Measurements from ENCODE around the gene LMX1B. TPM values are rescaled to one million over a fixed set of nuclear protein-coding genes. Genes with fewer than 3 reads are reported as not detected.

LMX1B gene
- total and polyA plus RNA-seq, 7 donors, result 0.01 to 0.26 (median 0.08) TPM; not detected in 1

- intact Hi-C loops (cut with DNase I), result no loop called here
- ATAC-seq (peak in 2 of 4 donors; percentile 26 to 43), DNase-seq (no peak)
- peak overlapping the region; percentile 45 for H3K4me3 ChIP-seq
- H3K9me3 ChIP-seq, result no peaks in the 10 kb centered on the region
- no peak for TF ChIP-seq CTCF (IDR thresholded peaks at IDR 0.05)
- peaks cover 7% of the 10 kb centered on the region for H3K4me1 ChIP-seq
- H3K36me3 ChIP-seq (ENCODE audit: insufficient read depth in 1 of 2, low read depth in 1 of 2), result no peaks in the 10 kb centered on the region
- WGBS, 3 donors, result 17 to 24% (median 22%) methylated on average over 56 of the region's 56 CpGs
- peaks cover 0 to 82% (median 47%) of the 10 kb centered on the region in 3 donors for H3K27me3 ChIP-seq (ENCODE audit: insufficient read depth in 3 of 3, low read length in 2 of 3)
- H3K27ac ChIP-seq, result no peak overlapping the region
Observed at GRCh38 chr9:126626127-126626925, 12.6 kb downstream of the LMX1B start.

- intact Hi-C loops (cut with DNase I), result no loop called here
- no peak for ATAC-seq
- H3K4me1 ChIP-seq, result peaks cover 7% of the 10 kb centered on the region
- DNase-seq, result no peak
- no peak overlapping the region for H3K27ac ChIP-seq
- H3K9me3 ChIP-seq, result no peaks in the 10 kb centered on the region
- no peaks in the 10 kb centered on the region for H3K36me3 ChIP-seq (ENCODE audit: insufficient read depth in 1 of 2, low read depth in 1 of 2)
- 64 to 70% (median 68%) methylated on average over 14 of the region's 14 CpGs for WGBS, 3 donors
- TF ChIP-seq CTCF (IDR thresholded peaks at IDR 0.05), result no peak
- H3K27me3 ChIP-seq (ENCODE audit: insufficient read depth in 3 of 3, low read length in 2 of 3), result peaks cover 0 to 85% (median 46%) of the 10 kb centered on the region in 3 donors
- H3K4me3 ChIP-seq, result no peak overlapping the region
Observed at GRCh38 chr9:126626926-126627233, 13.2 kb downstream of the LMX1B start.

- peaks cover 7% of the 10 kb centered on the region for H3K4me1 ChIP-seq
- 93 to 96% (median 95%) methylated on average over 7 of the region's 7 CpGs for WGBS, 3 donors
- H3K27ac ChIP-seq, result no peak overlapping the region
- intact Hi-C loops (cut with DNase I), result no loop called here
- peaks cover 0 to 86% (median 40%) of the 10 kb centered on the region in 3 donors for H3K27me3 ChIP-seq (ENCODE audit: insufficient read depth in 3 of 3, low read length in 2 of 3)
- no peak for DNase-seq
- ATAC-seq, result no peak
- H3K36me3 ChIP-seq (ENCODE audit: insufficient read depth in 1 of 2, low read depth in 1 of 2), result no peaks in the 10 kb centered on the region
- H3K9me3 ChIP-seq, result no peaks in the 10 kb centered on the region
- H3K4me3 ChIP-seq, result no peak overlapping the region
- no peak for TF ChIP-seq CTCF (IDR thresholded peaks at IDR 0.05)
Observed at GRCh38 chr9:126628146-126628545, 14.4 kb downstream of the LMX1B start.

- TF ChIP-seq CTCF (IDR thresholded peaks at IDR 0.05), result no peak
- ATAC-seq (no peak), DNase-seq (no peak)
- no peaks in the 10 kb centered on the region for H3K9me3 ChIP-seq
- no peak overlapping the region for H3K4me3 ChIP-seq
- no peaks in the 10 kb centered on the region for H3K36me3 ChIP-seq (ENCODE audit: insufficient read depth in 1 of 2, low read depth in 1 of 2)
- WGBS, 3 donors, result 41 to 55% (median 44%) methylated on average over 11 of the region's 11 CpGs
- intact Hi-C loops (cut with DNase I), result no loop called here
- peaks cover 7% of the 10 kb centered on the region for H3K4me1 ChIP-seq
- H3K27ac ChIP-seq, result no peak overlapping the region
- peaks cover 0 to 76% (median 30%) of the 10 kb centered on the region in 3 donors for H3K27me3 ChIP-seq (ENCODE audit: insufficient read depth in 3 of 3, low read length in 2 of 3)
Observed at GRCh38 chr9:126628969-126629674, 15.4 kb downstream of the LMX1B start.
